NCI-H1092 (cell line): ENCODE measurements around the gene YDJC.
"Not testable (repeated sequence)": the region's sequence is repeated elsewhere in the genome, so short reads cannot be mapped to it uniquely, and the experiment has no call there.

Experiments
- DNase-seq: peaks from one replicate; lab custom pipeline; 2025; lab: John Stamatoyannopoulos, UW

The YDJC gene

DNA sequence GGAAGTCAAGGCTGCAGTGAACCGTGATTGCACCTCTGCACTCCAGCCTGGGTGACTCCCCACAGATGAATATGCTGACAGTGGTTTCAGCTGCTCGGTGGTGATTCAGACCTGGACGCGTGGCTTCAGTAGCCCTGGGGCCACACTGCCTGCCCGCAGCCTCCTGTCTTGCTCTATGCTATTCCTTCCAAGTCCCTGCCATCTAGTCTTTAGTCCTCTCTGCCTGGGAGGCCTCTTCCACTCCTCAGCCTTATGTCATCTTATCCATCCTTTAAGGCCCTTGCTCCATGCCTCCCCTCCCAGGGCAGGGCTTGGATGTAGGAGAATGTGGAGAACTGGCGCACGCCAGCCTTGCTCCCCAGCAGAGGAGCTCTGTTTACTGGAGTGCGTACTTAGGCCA lies 23.0 kb downstream of the YDJC start:
- no peak for DNase-seq

DNA sequence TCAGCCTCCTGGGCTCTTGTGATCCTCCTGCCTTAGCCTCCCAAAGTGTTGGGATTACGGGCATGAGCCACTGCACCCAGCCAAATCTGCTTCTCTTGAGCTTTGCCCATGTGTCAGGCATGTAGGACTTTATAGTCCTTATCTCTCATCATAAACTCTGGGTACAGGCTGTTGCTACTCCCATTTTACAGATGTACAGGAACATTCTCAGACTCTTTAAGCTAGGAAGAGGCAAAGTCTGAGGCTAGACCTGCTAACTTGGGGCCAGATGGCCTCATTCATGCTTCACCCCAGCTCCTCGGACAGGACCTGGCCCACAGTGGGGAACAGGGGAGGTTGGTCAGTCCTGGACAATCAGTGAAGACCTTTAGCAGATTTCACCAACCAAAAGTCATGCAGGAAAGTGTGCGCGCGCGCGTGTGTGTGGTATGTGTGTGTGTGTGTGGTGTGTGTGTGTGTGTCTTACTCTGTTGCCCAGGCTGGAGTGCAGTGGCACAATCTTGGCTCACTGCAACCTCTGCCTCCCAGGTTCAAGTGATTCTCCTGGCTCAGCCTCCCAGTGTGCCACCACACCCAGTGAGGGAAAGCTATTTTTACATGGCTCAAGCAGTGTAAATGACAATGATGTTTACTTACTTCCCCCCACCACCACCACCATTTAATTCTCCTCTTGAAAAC lies 23.8 kb downstream of the YDJC start:
- DNase-seq: no peak

DNA sequence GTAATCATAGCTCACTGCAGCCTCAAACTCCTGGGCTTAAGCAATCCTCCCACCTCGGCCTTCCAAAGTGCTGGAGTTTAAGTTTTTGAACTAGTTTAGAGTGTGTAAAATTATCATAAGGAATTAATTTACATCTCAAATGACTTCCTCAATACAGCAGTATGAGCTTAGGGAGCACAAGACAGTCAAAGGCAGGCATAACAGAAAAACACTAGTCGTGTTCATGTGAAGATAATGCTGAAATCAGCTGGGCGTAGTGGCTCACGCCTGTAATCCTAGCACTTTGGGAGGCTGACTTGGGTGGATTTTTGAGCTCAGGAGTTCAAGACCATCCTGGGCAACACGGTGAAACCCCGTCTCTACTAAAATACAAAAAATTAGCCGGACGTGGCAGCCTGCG lies 25.8 kb downstream of the YDJC start:
- no peak for DNase-seq

DNA sequence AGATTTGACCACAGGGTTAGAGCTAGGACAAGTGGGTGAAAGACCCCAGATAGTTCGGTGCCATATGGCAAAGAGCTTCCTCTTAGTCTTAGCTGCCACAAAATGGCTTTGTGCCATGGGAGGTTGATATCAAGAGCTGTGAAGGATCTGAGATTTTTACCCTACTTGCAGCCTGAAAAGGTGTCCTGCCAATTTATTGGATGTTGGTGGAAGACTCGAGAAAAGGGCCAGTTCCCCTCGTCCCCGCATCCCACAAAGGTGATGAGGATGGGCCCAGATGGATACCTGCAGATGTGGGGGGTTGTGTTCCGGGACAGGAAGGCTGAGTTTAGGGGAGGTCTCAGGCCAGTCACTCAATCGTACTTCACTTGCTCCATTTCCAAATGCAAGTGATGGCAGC lies 27.2 kb downstream of the YDJC start:
- no peak for DNase-seq

DNA sequence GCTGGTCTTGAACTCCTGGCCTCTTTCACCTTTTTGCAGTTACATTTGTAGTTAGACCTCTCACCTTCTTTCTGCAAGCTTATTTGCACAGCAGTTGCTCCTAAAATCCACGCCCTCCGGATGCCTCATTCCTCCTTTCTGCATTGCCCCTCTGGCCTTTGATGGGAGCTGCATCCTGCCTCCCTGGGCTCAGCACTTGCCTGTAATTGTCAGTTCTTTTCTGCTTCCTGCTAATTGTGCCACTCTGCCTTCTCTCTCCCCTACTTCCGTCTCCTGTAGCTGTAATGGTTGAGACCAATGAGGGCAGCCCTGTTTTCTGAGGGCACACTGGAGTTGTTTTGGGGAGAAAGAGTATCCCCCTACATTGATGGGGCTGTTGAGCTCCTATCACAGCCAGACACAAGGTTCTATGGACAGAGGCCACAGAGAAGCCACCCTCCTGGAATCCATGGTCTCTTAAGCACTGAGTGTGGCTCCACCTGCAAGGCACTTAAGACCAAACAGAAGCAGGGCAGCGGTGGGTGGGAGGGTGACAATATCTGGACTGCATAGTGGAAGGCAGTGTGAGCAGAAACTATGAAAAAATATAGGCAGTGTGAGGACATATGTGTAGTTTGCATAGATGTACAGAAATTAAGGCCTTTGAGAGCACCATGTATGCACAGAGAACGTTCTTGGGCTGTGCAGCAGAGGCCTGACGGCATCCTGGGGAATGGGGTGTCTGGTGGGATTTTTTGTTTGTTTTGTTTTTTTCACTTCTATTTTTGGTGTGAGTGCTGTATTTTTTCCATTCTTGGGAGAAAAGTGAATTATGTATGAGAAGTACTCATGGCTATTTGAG lies 30.5 kb downstream of the YDJC start:
- no peak for DNase-seq

DNA sequence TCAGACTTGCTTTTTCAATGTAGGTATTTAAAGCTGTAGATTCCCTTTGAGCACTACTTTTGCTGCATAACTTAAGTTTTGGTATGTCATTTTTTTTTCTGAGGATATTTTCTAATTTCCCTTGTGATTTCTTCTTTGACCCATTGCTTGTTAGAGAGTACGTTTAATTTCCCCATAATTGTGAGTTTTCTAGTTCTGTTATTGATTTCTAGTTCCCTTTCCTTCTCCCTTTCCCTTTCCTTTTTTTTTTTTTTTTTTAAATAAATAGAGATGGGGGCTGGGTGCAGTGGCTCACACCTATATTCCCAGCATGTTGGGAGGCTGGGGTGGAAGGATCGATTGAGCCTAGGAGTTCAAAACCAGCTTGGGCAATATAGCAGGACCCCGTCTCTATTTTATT lies 31.5 kb downstream of the YDJC start:
- no peak for DNase-seq

DNA sequence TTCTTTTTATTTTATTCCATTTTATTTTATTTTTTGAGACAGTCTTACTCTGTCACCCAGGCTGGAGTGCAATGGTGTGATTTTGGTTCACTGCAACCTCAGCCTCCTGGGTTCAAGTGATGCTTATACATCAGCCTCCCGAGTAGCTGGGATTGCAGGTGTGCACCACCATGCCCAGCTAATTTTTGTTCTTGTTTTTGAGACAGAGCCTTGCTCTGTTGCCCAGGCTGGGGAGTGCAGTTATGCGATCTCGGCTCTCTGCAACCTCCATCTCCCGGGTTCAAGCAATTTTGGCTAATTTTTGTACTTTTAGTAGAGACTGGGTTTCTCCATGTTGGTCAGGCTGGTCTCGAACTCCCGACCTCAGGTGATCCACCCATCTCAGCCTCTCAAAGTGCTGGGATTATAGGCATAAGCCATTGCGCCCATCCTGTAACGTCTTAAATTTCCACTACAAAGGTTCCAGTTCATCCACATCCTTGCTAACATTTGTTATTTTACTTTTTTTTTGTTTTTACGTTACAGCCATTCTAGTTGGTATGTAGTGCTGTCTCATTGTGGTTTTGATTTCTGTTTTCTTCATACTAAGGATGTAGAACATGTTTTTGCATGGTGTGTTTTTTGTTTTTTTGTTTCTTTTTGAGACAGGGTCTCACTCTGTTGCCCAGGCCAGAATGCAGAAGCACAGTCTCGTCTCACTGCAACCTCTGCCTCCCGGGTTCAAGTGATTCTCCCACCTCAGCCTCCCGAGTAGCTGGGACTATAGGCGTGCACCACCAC lies 33.3 kb downstream of the YDJC start:
- DNase-seq: not testable (repeated sequence)

DNA sequence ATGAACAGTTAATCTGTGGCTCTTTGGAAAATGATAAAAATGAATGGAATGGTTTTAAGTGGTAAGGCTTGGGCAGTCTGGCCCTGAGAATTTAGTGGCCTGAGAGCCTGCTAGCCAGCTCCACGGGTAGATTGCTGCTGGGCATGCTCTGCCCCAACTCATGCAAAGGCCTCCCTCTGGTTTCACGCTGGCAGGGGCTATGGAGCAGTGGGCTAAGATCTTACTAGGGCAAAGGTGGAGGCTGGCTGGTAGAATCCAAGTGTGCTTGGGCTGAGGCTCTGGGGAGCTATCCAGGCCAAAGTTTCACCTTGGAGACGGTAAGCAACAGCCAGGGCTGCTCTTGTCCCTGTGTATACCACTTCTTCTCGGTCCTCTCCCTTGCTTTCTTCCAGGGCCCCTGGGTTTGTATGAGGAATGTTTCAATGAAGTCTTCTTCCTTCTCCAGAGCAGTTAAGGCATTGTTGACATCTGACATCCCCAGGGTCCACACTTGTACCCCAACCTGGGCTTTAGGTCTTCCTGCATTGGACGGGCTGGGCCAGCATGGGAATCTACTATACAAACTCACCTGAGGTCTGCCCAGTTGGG lies 34.9 kb downstream of the YDJC start:
- no peak for DNase-seq

DNA sequence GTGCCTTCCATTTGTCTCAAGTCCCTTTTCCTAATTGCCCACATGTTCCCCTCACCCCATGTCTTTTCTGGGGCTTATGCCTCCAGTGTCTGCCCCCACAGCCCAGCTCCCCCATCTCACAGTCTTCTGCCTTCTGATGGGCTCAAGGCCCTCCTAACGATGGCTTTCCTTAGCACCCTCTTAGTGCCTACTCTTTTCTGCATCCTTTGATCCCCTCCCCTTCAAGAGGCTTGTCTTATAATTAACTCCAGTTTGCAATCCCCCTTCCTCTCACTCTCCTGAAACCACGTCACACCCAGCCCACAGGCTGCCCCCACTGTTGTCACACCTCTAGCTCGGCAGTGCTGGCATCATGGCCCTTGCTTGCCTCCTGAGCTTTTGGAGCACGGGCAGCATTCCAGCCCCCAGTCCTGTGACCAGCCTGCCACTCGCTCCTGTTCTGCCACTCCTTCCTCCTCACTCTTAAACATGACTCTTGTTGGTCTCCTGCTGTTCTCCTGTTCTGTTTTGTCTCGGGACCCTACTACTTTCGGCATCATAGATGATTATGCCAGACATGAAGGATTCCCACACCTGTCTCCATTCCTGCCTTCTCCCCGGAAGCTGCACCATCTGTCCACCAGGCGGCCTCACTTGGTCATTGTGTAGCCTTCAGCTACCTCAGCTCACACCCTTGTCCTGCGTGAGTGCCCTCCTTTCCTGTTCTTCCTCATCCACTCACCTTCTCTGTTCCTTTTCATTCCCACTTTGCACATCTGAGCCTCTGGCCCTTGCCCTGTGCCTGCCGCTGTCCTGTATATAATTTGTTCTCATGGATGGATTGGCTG lies 36.2 kb downstream of the YDJC start:
- DNase-seq: no peak

DNA sequence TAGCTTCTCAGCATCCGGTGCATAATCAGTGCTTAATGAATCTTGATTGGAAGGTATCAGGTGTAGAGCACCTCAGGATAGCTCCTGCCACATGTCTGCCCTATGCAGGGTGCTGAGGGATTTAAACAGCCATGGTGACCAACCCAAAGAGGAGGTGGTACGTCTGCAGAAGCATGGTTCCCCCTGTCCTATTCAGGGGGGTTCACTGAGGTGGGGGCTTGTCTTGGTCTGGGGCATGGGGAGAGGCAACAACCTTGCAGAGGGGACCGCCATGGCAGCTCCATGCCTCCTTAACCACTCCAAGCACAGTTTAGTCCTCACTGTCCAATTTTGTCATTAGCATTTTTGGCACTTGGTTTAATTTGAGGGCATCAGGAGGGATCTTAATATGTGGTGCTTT lies 37.4 kb downstream of the YDJC start:
- DNase-seq: no peak

DNA sequence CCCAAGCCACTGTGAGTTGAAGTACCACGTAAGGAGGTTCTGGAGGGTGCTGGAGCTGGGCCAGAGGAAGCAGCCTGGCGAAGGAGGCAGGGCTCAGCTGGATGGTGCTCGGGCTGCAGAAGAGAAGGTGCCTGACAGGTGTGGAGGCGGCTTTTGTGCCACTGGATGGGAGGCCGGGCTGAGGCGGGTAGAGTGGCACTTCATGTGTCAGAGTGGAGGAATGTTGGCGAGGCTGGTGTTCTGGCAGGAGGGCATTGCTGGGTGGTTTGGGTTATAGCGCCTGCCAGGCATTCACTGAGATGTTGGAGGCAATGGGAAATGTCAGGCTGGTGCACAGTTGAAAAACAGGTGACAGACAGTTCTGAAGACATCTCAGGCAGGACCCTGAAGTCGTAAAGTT lies 38.1 kb downstream of the YDJC start:
- DNase-seq: no peak

DNA sequence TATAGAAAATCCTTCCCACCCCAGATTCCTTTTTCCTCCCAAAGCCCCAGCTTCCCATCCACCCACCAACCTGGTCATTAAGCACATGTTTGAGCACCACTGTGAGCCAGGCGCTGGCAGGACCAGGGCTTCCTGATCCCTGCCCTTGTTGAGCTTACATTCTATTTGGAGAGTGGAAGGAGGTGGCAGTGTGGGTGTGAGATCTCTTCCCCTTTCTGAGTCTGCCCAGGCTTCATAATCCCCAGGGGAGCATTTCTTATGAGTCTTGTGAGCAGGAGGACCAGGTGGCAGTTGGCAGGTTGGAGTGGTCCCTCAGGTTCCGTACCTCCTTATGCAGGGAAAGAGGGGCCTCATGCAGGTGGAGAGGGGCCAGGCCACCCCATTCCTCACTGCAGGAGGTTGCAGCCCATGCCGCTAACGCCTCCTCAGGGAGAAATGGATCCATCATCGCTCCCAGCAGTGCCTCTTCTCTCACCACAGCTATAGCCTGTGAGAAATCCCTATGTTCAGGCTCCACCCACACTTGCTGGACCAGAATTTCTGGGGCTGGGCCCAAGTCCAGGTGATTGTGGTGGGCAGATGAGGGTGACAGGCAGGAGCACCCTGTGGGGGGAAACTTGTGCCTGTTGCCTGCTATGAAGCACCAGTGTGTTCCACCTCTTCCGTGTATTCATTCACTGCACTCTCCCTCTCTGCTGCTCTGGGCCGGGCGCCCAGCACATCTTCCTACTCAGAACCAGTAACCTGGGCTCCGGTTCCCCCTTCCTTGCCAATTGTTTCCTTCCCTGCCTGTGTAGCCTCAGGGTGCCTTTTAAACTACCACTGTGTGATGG lies 38.8 kb downstream of the YDJC start:
- no peak for DNase-seq

DNA sequence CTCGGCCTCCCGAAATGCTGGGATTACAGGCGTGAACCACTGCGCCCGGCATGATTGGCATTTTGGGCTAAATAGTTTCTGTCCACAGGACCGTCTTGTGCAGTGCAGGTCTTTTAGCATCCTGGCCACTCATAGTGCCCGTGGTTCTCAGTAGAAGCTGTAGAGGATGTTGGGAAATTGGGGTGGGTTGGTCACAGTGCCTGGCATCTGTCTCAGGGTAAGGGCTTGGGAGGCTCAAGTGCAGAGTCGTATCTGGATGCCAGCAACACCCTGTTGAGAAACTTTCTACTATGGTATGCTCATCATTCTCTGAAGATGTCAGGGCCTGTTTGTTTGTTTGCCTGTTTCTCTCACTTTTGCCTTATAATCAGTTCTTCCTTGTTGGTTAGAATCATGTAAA lies 40.4 kb downstream of the YDJC start:
- DNase-seq: no peak

DNA sequence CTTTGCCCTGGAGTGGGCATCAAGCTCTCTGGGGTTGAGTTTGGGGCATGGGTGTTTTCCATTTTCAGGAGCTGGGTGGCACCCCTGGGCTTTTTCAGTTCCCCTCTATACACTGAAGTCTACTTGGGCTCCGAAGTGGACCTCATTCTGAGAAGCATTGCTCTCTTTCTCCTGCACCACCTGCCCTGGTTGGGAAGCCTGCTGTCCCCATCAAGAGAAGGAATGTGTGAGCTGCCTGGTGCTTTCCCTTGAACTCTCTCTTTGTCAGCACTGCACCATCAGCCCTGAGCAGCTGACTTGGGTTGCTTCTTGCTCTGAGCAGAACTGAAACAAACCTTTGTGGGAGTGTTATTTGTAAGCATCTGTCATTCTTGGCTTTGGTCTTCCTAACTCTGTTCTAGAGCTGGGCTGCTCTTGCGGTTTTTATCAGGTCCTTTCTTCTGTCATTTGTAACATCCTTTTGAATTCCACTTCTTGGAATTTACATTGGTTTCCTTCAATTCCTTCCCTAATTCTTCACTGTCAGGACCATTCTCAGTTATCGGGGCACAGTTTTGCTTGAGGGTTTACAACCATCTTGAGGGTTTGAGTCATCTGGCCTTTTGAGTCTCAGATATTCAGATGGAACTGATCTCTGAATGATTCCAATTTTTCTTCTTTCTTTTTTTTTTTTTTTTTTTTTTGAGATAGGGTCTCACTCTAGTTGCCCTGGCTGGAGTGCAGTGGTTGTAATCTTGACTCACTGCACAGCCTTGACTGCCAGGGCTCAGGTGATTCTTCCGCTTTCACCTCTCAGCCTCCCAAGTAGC lies 41.8 kb downstream of the YDJC start:
- DNase-seq: no peak

DNA sequence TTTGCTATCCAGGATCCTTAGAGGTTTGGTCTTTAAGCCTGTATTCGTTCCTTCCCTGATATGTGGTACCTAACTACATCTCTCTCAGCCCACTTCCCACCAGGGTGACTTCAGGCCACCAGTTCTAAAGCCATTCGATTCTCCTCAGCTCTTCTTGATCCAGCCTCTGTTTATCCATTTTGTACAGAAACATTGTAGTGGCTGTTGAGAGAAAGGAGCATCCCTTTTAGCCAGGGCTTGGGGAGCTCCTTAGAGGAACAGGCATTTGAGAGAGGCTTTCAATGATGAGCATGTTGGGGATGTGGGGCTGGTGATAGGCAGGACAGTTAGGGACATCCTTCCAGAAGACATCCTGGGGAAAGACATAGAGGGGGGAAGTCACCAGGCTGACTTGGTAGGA lies 44.4 kb downstream of the YDJC start:
- no peak for DNase-seq

DNA sequence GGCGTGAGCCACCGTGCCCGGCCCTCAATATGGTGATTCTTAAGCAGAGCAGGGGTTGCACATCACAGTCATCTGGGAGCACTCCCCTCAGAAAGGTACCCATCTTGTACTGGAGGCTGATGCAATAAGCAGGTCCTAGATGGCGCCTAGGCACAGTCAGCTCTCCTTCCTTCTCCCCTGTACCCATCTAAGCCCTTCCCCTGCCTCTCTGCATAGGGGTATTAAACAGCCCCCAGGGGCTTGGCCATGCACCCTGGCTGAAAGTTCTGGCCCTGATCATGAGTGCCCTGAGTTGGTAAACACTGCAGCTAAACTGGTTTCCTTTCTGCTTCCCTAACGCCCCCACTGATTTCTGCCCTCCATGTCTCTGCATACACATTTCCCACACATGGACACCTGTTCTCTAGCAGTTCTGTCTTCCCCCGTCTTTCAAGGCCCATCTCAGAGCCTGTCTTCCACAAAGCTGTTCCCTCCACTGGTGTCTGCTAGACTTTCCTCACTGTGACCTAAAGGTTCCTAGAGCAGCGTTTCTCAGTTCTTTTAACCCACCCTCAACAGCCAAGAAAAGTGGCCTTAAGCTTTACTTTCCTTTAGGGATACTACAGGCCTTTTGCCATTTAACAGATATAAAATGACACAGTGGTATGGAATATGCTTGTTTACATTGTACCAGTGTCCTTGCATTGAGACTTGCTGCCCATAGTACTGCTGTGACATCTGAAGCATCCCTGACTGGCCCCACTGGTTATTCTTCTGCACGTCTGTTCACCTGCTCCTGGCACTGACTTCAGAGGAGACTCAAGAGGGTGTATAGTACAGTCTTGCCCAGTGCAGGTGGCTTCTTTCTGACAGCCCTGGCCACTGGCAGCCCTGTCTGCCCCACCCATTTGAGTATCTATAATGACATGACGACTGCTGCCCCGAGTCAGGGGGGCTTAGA lies 46.8 kb downstream of the YDJC start:
- no peak for DNase-seq

DNA sequence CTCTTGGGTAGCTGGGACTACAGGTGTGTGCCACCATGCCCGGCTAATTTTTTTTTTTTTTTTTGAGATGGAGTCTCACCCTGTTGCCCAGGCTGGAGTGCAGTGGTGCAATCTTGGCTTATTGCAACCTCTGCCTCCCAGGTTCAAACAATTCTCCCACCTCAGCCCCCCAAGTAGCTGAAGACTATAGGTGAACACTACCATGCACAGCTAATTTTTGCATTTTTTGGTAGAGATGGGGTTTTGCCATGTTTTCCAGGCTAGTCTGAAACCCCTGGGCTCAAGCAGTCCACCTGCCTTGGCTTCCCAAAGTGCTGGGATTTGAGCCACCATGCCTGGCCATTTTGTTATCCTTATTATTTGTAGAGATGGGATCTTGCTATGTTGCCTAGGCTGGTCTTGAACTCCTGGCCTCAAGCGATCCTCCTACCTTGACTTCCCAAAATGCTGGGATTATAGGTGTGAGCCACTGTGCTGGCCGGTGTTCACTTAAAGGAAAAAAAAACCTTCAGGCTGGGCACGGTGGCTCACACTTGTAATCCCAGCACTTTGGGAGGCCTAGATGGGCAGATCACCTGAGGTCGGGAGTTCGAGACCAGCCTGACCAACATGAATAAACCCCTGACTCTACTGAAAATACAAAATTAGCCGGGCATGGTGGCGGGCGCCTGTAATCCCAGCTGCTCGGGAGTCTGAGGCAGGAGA lies 48.7 kb downstream of the YDJC start:
- DNase-seq: not testable (repeated sequence)

DNA sequence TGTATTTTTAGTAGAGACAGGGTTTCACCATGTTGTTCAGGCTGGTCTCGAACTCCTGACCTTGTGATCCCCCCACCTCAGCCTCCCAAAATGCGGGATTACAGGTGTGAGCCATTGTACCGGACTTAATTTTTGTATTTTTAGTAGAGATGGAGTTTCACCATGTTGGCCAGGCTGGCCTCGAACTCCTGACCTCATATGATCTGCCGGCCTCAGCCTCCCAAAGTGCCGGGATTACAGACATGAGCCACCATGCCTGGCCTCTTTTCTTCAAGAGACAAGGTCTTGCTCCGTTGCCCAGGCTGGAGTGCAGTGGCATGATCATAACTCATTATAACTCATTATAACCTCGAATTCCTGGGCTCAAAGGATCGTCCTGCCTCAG lies 49.2 kb downstream of the YDJC start:
- DNase-seq: not testable (repeated sequence)
